Thyroid gland (tissue), 4 donors: ENCODE data around the gene SOWAHC. TPM values are rescaled to one million over a fixed set of nuclear protein-coding genes. Genes with fewer than 3 reads are reported as not detected.
"Not testable (repeated sequence)": the region's sequence is repeated elsewhere in the genome, so short reads cannot be mapped to it uniquely, and the experiment has no call there.

Source experiments
- DNase-seq, 2 donors: peaks; one replicate each; pipeline ENCODE4 v3.0.0-alpha.2; 2019
- H3K27ac ChIP-seq, 3 donors: fragments of 200-600 bp; sonication (generic); 1 replicate in 2 of 3; 2 replicates in 1 of 3; pipeline ENCODE4 v1.5.1; 2016 to 2019; ENCODE audit warnings: mild to moderate bottlenecking in 1 of 3, moderate library complexity in 1 of 3
- H3K27me3 ChIP-seq: fragments of 200-600 bp; sonication (generic); one replicate; pipeline ENCODE4 v1.5.1; 2019
- H3K36me3 ChIP-seq, 2 donors: fragments of 200-600 bp; sonication (generic); one replicate each; pipeline ENCODE4 v1.5.1; 2016 to 2019
- H3K4me1 ChIP-seq, 2 donors: fragments of 200-600 bp; sonication (generic); one replicate each; pipeline ENCODE4 v1.5.1; 2017 to 2019
- H3K4me3 ChIP-seq, 3 donors: fragments of 200-600 bp; sonication (generic); replicated peaks in 1 of 3; 1 replicate in 2 of 3; 2 replicates in 1 of 3; pipeline ENCODE4 v1.5.1; 2016; ENCODE audit warnings: mild to moderate bottlenecking in 1 of 3
- H3K9me3 ChIP-seq: fragments of 200-600 bp; sonication (generic); one replicate; pipeline ENCODE4 v1.5.1; 2017
- CTCF ChIP-seq, 6 experiments: fragments of 200-600 bp in 3 of 6; fragments of 450-650 bp in 3 of 6; sonication (generic) in 3 of 6; IDR thresholded peaks; one replicate each; pipeline ENCODE4 v1.5.1; 2016 to 2019; ENCODE audit warnings: antibody characterized with exemption in 6 of 6, mild to moderate bottlenecking in 2 of 6, inconsistent platforms in 1 of 6, moderate library complexity in 1 of 6
- POLR2A ChIP-seq, 2 donors: fragments of 450-650 bp; IDR thresholded peaks; one replicate each; pipeline ENCODE4 v1.6.1; 2017; ENCODE audit warnings: antibody characterized with exemption in 2 of 2, mild to moderate bottlenecking in 2 of 2, moderate library complexity in 1 of 2
- WGBS, 2 donors: methylation state at CpG; one replicate each; pipeline ENCODE4 v1.1.5; 2017; 5-methylcytosine and 5-hydroxymethylcytosine counted together
- intact Hi-C: fragments of 100-400 bp; cut with DNase I; formaldehyde crosslinking; loops from one replicate; pipeline ENCODE4 v1.15.1; 2023
- total RNA-seq, 4 donors: library from RNA; depleted of rRNA; stranded (reverse); fragments of >200 nt; gene quantifications; one replicate each; pipeline ENCODE4 v1.2.3, GENCODE V29; 2016

Gene SOWAHC
- total RNA-seq, 4 donors from 2014 or later: 13.4 to 18.7 (median 17.0) TPM

DNA sequence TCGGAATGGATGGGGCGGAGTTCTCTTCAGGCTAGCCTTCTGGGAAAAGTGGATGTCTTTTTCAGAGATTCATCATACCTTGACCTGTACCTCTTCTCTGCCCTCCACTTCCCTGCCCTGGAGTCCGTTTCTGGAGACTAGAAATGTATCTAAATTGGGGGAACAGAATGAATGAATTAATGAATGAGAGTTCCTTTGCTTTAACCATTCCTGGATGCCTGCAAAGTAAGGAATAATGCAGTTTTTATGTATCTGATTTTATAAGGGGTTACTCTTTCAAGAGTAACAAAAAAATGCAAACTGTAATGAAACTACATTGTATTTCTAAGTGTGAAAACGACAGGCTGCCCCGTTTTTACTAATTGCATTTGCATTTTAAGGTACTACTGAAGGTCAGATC, 2.0 kb downstream of the SOWAHC start:
- Histone ChIP-seq H3K4me3 (no peak overlapping the region), H3K9me3 (no peaks in the 10 kb centered on the region), H3K27ac (no peak overlapping the region), H3K36me3 (no peaks in the 10 kb centered on the region), H3K4me1 (peaks cover 14 to 22% of the 10 kb centered on the region in 2 donors), H3K27me3 (no peaks in the 10 kb centered on the region)
- intact Hi-C loops: loop anchor here (10.0 kb wide), 1 partner anchor 59 kb away; no protein-coding TSS in a partner anchor
- no peak for DNase-seq
- TF ChIP-seq POLR2A (IDR thresholded peaks at IDR 0.05) (no peak), CTCF (IDR thresholded peaks at IDR 0.05) (no peak)
- 88 to 93% methylated on average over 5 of the region's 5 CpGs for WGBS, 2 donors

- no peak overlapping the region for H3K27ac ChIP-seq
- DNase-seq: no peak
- TF ChIP-seq POLR2A (IDR thresholded peaks at IDR 0.05): no peak
- no peak for TF ChIP-seq CTCF (IDR thresholded peaks at IDR 0.05)
Measured at GRCh38 chr2:109619032-109619615, 5.0 kb downstream of the SOWAHC start.

DNA sequence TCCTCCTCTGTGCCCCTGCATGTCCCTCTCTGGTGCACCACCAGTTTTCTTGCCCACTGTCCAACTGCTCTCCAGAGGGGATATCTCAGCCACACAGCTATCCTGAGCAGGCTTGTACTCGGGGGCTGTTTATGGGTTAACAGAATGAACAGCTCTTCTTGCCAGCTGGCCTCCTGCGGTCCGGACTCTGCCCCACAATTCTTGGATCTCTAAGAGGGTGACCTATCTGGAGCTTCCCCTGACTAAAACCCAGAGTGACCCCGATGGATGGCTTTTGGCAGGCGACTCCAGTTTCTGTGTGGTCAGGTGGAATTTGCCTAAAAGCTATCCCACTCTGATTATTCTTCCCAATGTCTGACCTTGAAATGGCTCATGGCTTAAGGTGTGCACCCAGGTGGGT, 9.1 kb downstream of the SOWAHC start:
- 78 to 90% methylated on average over 5 of the region's 5 CpGs for WGBS, 2 donors
- Histone ChIP-seq H3K9me3 (no peaks in the 10 kb centered on the region), H3K36me3 (no peaks in the 10 kb centered on the region), H3K4me3 (no peak overlapping the region), H3K27me3 (no peaks in the 10 kb centered on the region), H3K27ac (no peak overlapping the region), H3K4me1 (no peaks in the 10 kb centered on the region)
- no peak for DNase-seq
- intact Hi-C loops: no loop called here
- TF ChIP-seq CTCF (IDR thresholded peaks at IDR 0.05): no peak
- TF ChIP-seq POLR2A (IDR thresholded peaks at IDR 0.05): no peak

More at GRCh38 chr2:109619032-109619615, 5.0 kb downstream of the SOWAHC start:
- Histone ChIP-seq H3K4me3 (no peak overlapping the region), H3K36me3 (no peaks in the 10 kb centered on the region), H3K9me3 (no peaks in the 10 kb centered on the region), H3K4me1 (peaks cover 14 to 16% of the 10 kb centered on the region in 2 donors), H3K27me3 (no peaks in the 10 kb centered on the region)
- WGBS, 2 donors: 80 to 89% methylated on average over 4 of the region's 4 CpGs
- intact Hi-C loops: loop anchor here (10.0 kb wide), 1 partner anchor 56 kb away; no protein-coding TSS in a partner anchor

GRCh38 chr2:109623923-109624322, 9.8 kb downstream of the SOWAHC start:
- H3K36me3 ChIP-seq: no peaks in the 10 kb centered on the region
- intact Hi-C loops: no loop called here
- H3K4me1 ChIP-seq: no peaks in the 10 kb centered on the region
- no peak for TF ChIP-seq CTCF (IDR thresholded peaks at IDR 0.05)
- no peak for TF ChIP-seq POLR2A (IDR thresholded peaks at IDR 0.05)
- no peaks in the 10 kb centered on the region for H3K9me3 ChIP-seq
- H3K27me3 ChIP-seq: no peaks in the 10 kb centered on the region
- DNase-seq: no peak
- 93 to 94% methylated on average over 4 of the region's 4 CpGs for WGBS, 2 donors
- H3K27ac ChIP-seq: no peak overlapping the region
- H3K4me3 ChIP-seq: no peak overlapping the region

DNA sequence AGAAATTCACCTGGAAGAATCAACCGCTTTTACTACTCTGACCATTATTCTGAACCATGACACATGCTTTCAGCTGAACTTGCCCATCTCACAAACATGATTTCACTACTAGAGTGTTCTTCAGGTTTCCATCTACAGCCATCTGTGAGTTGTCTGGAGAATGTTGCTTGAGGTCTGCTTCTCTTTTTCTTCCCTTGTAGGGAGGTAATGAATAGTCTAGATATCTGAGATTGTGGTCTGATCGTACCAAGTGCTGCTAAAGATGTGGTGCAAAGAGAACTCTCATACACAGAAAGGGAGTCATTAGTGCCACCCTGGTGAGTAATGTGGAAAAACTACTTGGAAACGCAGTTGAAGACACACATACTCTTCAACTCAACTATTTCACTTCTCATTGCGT, 10.2 kb downstream of the SOWAHC start:
- intact Hi-C loops: no loop called here
- H3K36me3 ChIP-seq: no peaks in the 10 kb centered on the region
- H3K4me3 ChIP-seq: no peak overlapping the region
- no peak for TF ChIP-seq CTCF (IDR thresholded peaks at IDR 0.05)
- TF ChIP-seq POLR2A (IDR thresholded peaks at IDR 0.05): no peak
- no peak for DNase-seq
- WGBS, 2 donors: 84 to 85% methylated on average over 4 of the region's 4 CpGs
- no peaks in the 10 kb centered on the region for H3K27me3 ChIP-seq
- H3K27ac ChIP-seq: no peak overlapping the region
- H3K4me1 ChIP-seq: no peaks in the 10 kb centered on the region
- H3K9me3 ChIP-seq: no peaks in the 10 kb centered on the region

DNA sequence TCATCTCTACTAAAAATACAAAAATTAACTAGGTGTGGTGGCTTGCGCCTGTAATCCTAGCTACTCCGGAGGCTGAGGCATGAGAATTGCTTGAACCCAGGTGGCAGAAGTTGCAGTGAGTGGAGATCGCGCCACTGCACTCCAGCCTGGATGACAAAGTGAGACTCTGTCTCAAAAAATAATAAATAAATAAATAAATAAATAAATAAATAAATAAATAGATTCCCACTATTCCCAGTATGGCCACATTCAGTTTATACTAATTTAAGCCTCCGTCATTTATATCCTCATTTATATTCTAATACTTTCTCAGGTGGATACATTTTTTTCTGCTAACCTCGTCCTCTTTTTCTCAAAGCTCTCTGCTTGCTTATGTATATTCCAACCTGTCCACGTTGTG, 14.2 kb downstream of the SOWAHC start:
- H3K36me3 ChIP-seq, H3K27me3 ChIP-seq, H3K9me3 ChIP-seq, H3K4me1 ChIP-seq, DNase-seq, H3K27ac ChIP-seq, intact Hi-C loops, H3K4me3 ChIP-seq: not testable (repeated sequence)
- WGBS, 2 donors: 86 to 93% methylated on average over 7 of the region's 7 CpGs
